ACC112 (cell line): ENCODE measurements around the gene PYGB.
A peak's percentile ranks its signal among the peaks of the same experiment; 100 is the strongest.

Experiments used
- H2AFZ ChIP-seq: fragments of 200-600 bp; sonication (generic); one replicate; pipeline ENCODE4 v1.6.0; 2017; ENCODE audit warnings: antibody characterized with exemption, low read length; ENCODE audit not compliant: unreplicated experiment
- H3K27ac ChIP-seq: fragments of 200-600 bp; sonication (generic); 2 replicates; pipeline ENCODE4 v1.5.1; 2014; ENCODE audit warnings: low read depth, mild to moderate bottlenecking, antibody characterized with exemption, low read length, moderate library complexity
- H3K27me3 ChIP-seq: fragments of 200-600 bp; sonication (generic); 2 replicates; pipeline ENCODE4 v1.6.1; 2014; ENCODE audit warnings: mild to moderate bottlenecking, antibody characterized with exemption, low read length, moderate library complexity, mixed read lengths; ENCODE audit not compliant: insufficient read depth
- H3K36me3 ChIP-seq: fragments of 200-600 bp; sonication (generic); 2 replicates; pipeline ENCODE4 v1.6.1; 2016; ENCODE audit warnings: mild to moderate bottlenecking, antibody characterized with exemption, low read length, moderate library complexity, mixed read lengths; ENCODE audit not compliant: insufficient read depth
- H3K4me1 ChIP-seq: fragments of 200-600 bp; sonication (generic); one replicate; pipeline ENCODE4 v1.6.1; 2016; ENCODE audit warnings: low read length, mixed read lengths; ENCODE audit not compliant: insufficient read depth, unreplicated experiment, control insufficient read depth
- H3K4me3 ChIP-seq: fragments of 200-600 bp; sonication (generic); 2 replicates; pipeline ENCODE4 v1.5.1; 2014; ENCODE audit warnings: mild to moderate bottlenecking, low read depth, low read length
- H3K79me2 ChIP-seq: fragments of 200-600 bp; sonication (generic); one replicate; pipeline ENCODE4 v1.6.0; 2016; ENCODE audit warnings: low read length; ENCODE audit not compliant: control insufficient read depth, unreplicated experiment, insufficient read depth

Gene PYGB

DNA sequence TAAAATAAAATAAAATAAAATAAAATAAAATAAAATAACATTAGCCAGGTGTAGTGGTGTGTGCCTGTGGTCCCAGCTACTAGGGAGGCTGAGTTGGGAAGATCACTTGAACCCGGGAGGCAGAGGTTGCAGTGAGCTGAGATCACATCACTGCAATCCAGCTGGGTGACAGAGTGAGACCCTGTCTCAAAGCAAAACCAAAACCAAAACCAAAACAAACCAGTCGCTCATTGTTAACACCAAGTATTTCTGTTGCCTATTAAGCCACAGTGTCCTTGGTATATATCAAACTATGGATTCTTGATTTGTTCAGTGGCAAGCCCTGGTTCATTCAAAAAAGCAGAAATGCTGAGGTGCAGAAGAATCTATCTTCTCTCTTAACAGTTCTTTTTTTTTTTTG lies 65.7 kb downstream of the PYGB start:
- peaks cover 49% of the 10 kb centered on the region for H3K4me1 ChIP-seq
- H3K36me3 ChIP-seq: no peaks in the 10 kb centered on the region
- H3K27me3 ChIP-seq: no peaks in the 10 kb centered on the region
- no peak overlapping the region for H3K27ac ChIP-seq
- no peak overlapping the region for H3K4me3 ChIP-seq
- no peak overlapping the region for H2AFZ ChIP-seq
- H3K79me2 ChIP-seq: no peaks in the 10 kb centered on the region

DNA sequence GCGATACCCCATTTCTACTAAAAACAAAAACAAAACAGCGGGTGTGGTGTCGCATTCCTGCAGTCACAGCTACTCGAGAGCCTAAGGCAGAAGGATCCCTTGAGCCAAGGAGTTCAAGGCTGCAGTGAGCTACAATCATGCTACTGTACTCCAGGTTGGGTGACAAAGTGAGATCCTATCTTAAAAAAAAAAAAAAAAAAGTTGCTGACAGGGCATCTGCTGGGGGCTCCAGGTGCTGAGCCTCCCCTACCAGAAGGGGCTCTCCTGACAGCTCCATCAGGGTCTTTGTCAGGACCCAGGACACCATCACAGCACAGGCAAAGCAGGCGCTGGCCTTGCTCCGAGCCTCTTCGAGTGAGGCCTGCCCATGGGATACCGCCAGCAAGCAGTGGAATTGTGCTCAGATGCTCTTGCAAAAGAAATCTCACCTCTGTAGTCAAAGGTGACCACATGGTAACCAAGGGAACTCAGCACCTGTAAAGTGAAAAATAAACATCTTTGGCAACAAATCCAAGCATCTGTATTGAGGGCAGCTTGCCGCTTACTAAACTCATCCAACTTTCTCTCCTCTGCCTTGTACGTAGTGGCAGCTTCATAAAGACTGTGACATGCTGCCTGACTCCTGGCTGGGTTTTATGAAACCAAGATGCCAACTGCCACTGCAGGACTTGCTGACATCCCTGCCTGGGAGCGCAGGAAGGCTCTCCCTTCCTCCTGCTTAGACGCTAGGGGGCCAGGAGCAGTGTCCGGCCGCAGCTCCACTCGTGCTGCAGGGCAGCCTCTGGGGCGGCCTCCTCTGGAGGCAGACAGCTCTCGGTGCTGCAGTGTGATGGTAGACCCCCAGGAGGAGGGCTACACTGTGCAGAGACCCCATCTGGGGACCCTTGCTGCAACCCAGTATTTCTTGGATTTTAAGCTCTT lies 66.9 kb downstream of the PYGB start:
- Histone ChIP-seq H3K27ac (peak overlapping the region; percentile 14; the same call in 1 of the 2 replicates), H3K4me1 (peaks cover 38% of the 10 kb centered on the region), H2AFZ (no peak overlapping the region), H3K4me3 (no peak overlapping the region), H3K36me3 (no peaks in the 10 kb centered on the region), H3K27me3 (no peaks in the 10 kb centered on the region), H3K79me2 (no peaks in the 10 kb centered on the region)

- Histone ChIP-seq H3K4me3 (no peak overlapping the region), H3K79me2 (no peaks in the 10 kb centered on the region), H3K36me3 (no peaks in the 10 kb centered on the region), H3K4me1 (peaks cover 31% of the 10 kb centered on the region), H3K27me3 (no peaks in the 10 kb centered on the region), H2AFZ (no peak overlapping the region), H3K27ac (peak overlapping the region; percentile 41; the same call in 1 of the 2 replicates)
Measured at GRCh38 chr20:25315418-25316210, 67.7 kb downstream of the PYGB start.

DNA sequence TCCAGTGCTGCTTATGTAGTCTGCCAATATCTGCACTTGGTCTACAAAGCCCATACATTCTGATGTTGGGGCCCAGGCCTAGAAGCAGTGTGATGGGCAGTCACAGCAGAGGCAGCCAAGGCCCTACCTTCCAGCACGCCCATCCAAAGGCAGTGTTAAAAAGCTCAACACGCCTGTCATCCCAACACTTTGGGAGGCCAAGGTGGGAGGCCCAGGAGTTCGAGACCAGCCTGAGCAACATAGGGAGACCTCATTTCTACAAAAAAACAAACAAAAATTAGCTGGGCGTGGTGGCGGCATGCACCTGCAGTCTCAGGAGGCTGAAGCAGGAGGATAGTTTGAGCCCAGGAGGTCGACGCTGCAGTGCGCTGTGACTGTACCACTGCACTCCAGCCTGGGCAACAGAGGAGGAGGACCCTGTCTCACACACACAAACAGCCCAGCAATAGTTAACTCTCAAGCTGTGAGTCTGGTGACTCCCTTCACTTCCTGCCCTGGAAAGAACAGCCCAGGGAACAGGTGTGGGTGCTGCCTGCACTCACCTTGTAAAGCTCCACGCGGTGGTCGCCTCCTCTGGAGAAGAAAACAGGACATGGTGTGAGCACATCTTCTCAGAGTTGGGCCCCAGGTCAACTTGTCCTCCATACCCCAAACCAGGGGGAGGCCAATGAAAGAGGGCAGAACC lies 68.8 kb downstream of the PYGB start:
- no peak overlapping the region for H2AFZ ChIP-seq
- no peak overlapping the region for H3K4me3 ChIP-seq
- H3K36me3 ChIP-seq: no peaks in the 10 kb centered on the region
- no peaks in the 10 kb centered on the region for H3K79me2 ChIP-seq
- H3K27me3 ChIP-seq: no peaks in the 10 kb centered on the region
- no peak overlapping the region for H3K27ac ChIP-seq
- peaks cover 21% of the 10 kb centered on the region for H3K4me1 ChIP-seq

- Histone ChIP-seq H3K4me3 (no peak overlapping the region), H3K79me2 (no peaks in the 10 kb centered on the region), H3K27ac (no peak overlapping the region)
Measured at GRCh38 chr20:25317351-25318075, 69.6 kb downstream of the PYGB start.

GRCh38 chr20:25318471-25319240 lies 70.8 kb downstream of the PYGB start:
- H3K79me2 ChIP-seq: no peaks in the 10 kb centered on the region

More at GRCh38 chr20:25317351-25318075, 69.6 kb downstream of the PYGB start:
- Histone ChIP-seq H3K36me3 (no peaks in the 10 kb centered on the region), H2AFZ (no peak overlapping the region), H3K27me3 (no peaks in the 10 kb centered on the region), H3K4me1 (peaks cover 17% of the 10 kb centered on the region)

DNA sequence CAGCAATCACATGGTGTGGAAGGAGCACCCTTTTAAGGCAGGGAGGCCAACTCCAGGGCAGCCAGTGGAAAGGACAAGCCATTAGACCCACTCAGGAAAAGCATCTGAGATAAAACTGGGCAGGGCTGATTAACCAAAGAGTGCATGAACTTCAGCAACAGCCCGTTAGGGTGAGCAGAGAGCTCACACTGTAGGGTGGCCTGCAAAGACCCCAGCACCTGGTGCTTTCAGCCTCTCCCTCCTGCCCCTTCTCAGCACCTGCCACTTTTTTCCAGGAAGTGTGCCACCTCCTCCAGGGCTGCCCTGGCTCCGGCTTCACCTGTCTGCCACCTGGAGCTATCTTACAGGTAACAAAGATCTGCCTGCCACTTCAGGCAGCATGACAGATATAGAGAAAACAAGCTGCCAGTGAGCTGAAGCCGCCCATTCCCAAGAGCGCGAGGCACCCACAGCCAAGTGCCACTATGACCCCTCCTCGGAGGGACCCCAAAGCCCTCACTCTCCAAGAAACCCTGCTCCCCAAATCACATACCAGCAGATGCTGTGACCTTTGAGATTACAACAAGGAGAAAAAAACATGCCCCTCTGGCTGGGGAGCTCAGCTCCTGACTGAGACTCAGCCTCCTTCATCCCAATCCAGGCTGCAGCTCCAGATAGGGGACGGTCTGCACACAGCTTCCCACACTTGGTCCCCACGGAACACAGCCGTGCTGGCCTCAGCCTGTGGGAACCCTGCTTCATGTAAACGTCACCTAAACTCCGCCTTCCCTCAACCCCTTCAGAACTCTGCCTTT lies 71.6 kb downstream of the PYGB start:
- peaks cover 14% of the 10 kb centered on the region for H3K4me1 ChIP-seq

More at GRCh38 chr20:25318471-25319240, 70.8 kb downstream of the PYGB start:
- 0 out of 2 replicates have a peak, but pooled peaks cover 4% of the 10 kb centered on the region for H3K36me3 ChIP-seq
- no peaks in the 10 kb centered on the region for H3K27me3 ChIP-seq
- H3K4me1 ChIP-seq: peaks cover 16% of the 10 kb centered on the region
- no peak overlapping the region for H2AFZ ChIP-seq
- H3K27ac ChIP-seq: no peak overlapping the region
- H3K4me3 ChIP-seq: no peak overlapping the region

DNA sequence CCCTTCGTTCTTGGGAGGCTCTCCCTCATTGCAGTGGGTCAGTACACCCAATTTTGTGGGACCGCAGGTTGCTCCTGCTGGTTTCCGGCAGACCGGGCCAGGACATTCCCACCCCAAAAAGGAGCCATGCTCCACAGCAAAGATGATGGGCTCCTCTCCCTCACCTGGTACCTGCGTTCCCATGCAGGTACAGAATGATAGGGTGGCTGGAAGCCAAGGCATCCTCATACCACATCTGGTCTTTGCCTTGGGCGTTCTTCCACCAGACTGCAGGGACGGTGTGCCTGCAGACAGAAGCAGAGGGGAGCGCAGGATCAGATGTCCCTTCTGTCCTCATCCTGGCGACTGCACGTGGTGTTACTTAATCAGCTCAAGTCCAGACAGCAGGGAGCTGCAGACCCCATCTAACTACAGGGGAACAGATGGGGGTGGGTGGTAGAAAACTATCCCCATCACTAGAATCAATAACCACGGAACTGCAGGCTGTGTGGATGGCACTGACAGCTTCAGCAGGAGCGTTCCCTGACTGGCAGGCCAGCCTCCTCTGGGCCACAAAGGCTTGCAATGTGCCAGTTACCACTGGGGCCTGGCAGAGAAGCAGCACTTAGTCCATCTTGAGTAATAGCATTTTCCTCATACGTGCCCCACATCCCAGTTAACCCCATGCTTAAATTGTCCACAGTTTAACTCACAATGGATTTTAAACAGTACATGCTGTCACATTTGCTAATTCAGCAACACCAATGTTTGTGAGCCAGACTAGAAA lies 72.3 kb downstream of the PYGB start:
- Histone ChIP-seq H3K27ac (no peak overlapping the region), H3K79me2 (no peaks in the 10 kb centered on the region), H3K36me3 (0 out of 2 replicates have a peak, but pooled peaks cover 4% of the 10 kb centered on the region), H3K4me1 (peaks cover 9% of the 10 kb centered on the region), H2AFZ (no peak overlapping the region), H3K27me3 (no peaks in the 10 kb centered on the region), H3K4me3 (no peak overlapping the region)

More for the DNA sequence above, 71.6 kb downstream of the PYGB start:
- no peaks in the 10 kb centered on the region for H3K79me2 ChIP-seq
- H3K36me3 ChIP-seq: 0 out of 2 replicates have a peak, but pooled peaks cover 4% of the 10 kb centered on the region
- H3K4me3 ChIP-seq: no peak overlapping the region
- no peak overlapping the region for H3K27ac ChIP-seq
- H3K27me3 ChIP-seq: no peaks in the 10 kb centered on the region
- H2AFZ ChIP-seq: no peak overlapping the region
